H1 (cell line): Measurements from ENCODE around the gene DHRS1. TPM values are rescaled to one million over a fixed set of nuclear protein-coding genes. Genes with fewer than 3 reads are reported as not detected.

Experiments used
- CTCF ChIA-PET: fragments of 300-600 bp; sonication (Branson Sonifier 250); formaldehyde crosslinking; loops from one replicate; lab custom pipeline; 2021; ENCODE audit not compliant: partially characterized antibody; lab: Charles Lee
- POLR2A ChIA-PET: fragments of 300-600 bp; sonication (Branson Sonifier 250); formaldehyde crosslinking; loops from one replicate; lab custom pipeline; 2021; ENCODE audit warnings: inconsistent platforms; ENCODE audit not compliant: partially characterized antibody; lab: Charles Lee
- DNase-seq, 2 experiments: peaks; one replicate each; pipeline versions ENCODE4 v3.0.0 to v3.0.0-alpha.2; 2010 to 2022; ENCODE audit warnings: low spot score in 2 of 2, low read depth in 1 of 2, mixed read lengths in 1 of 2
- FAIRE-seq: peaks from 2 replicates; lab custom pipeline; 2011; peaks lifted over from hg19 to GRCh38; lab: Jason Lieb, UNC
- H2AFZ ChIP-seq: 2 replicates; pipeline ENCODE4 v1.8.1; 2012; ENCODE audit warnings: low read length, inconsistent platforms
- H2AK5ac ChIP-seq: 2 replicates; pipeline ENCODE4 v1.6.1; 2013; ENCODE audit warnings: low read depth, low read length
- H2BK120ac ChIP-seq: replicated peaks from 2 replicates; pipeline ENCODE3; 2013; ENCODE audit warnings: low read depth, low read length, inconsistent platforms
- H2BK12ac ChIP-seq: 2 replicates; pipeline ENCODE4 v1.6.1; 2013; ENCODE audit warnings: low read depth, low read length
- H2BK15ac ChIP-seq: 2 replicates; pipeline ENCODE4 v1.6.1; 2013; ENCODE audit warnings: low read length
- H2BK20ac ChIP-seq: 2 replicates; pipeline ENCODE4 v1.6.1; 2013; ENCODE audit warnings: low read length
- H2BK5ac ChIP-seq: 2 replicates; pipeline ENCODE4 v1.6.1; 2013; ENCODE audit warnings: low read depth, low read length
- H3K14ac ChIP-seq: 2 replicates; pipeline ENCODE4 v1.6.1; 2013; ENCODE audit warnings: inconsistent platforms; ENCODE audit not compliant: insufficient read length
- H3K18ac ChIP-seq: 2 replicates; pipeline ENCODE4 v1.6.1; 2013; ENCODE audit warnings: low read length; ENCODE audit errors: extremely low read depth
- H3K23ac ChIP-seq: 2 replicates; pipeline ENCODE4 v1.6.1; 2013; ENCODE audit warnings: inconsistent platforms; ENCODE audit not compliant: insufficient read length
- H3K23me2 ChIP-seq: 2 replicates; pipeline ENCODE4 v1.6.1; 2013; ENCODE audit warnings: low read depth, low read length
- H3K27ac ChIP-seq: 2 replicates; pipeline ENCODE4 v1.6.1; 2011; ENCODE audit warnings: low read depth, low read length, inconsistent platforms
- H3K27me3 ChIP-seq, 4 experiments: replicated peaks in 1 of 4; 1 replicate in 1 of 4; 2 replicates in 3 of 4; pipeline versions ENCODE4 v1.6.1 to v1.8.1; 2011 to 2013; ENCODE audit warnings: low read length in 3 of 4, mild to moderate bottlenecking in 3 of 4, inconsistent platforms in 2 of 4, mixed read lengths in 2 of 4, moderate library complexity in 1 of 4; ENCODE audit not compliant: control insufficient read depth in 3 of 4, insufficient read depth in 3 of 4; ENCODE audit errors: extremely low read depth in 1 of 4
- H3K36me3 ChIP-seq, 4 experiments: 2 replicates each; pipeline versions ENCODE4 v1.6.1 to v1.8.1; 2011 to 2013; ENCODE audit warnings: mild to moderate bottlenecking in 4 of 4, low read length in 3 of 4, moderate library complexity in 2 of 4, control low read depth in 1 of 4, inconsistent platforms in 1 of 4; ENCODE audit not compliant: insufficient read depth in 4 of 4, control insufficient read depth in 2 of 4
- H3K4ac ChIP-seq: replicated peaks from 2 replicates; pipeline ENCODE3; 2013; ENCODE audit warnings: low read length, low read depth, mixed read lengths, inconsistent platforms; ENCODE audit not compliant: insufficient read length
- H3K4me1 ChIP-seq, 4 experiments: replicated peaks in 1 of 4; 1 replicate in 1 of 4; 2 replicates in 3 of 4; pipeline versions ENCODE4 v1.6.1 to v1.8.1; 2011 to 2013; ENCODE audit warnings: low read length in 3 of 4, inconsistent platforms in 2 of 4, mixed read lengths in 1 of 4; ENCODE audit not compliant: insufficient read depth in 4 of 4, control insufficient read depth in 3 of 4
- H3K4me2 ChIP-seq, 2 experiments: 2 replicates each; pipeline versions ENCODE4 v1.6.1 to v1.8.1; 2011 to 2013; ENCODE audit warnings: low read depth in 2 of 2, low read length in 2 of 2, control low read depth in 1 of 2, inconsistent platforms in 1 of 2, mild to moderate bottlenecking in 1 of 2; ENCODE audit not compliant: insufficient read depth in 1 of 2
- H3K4me3 ChIP-seq, 4 experiments: fragments of 200-600, 300-600 bp in 1 of 4; sonication (generic), shearing (Covaris generic), sonication (Bioruptor Twin) in 1 of 4; 2 replicates each; pipeline versions ENCODE4 v1.5.1 to v1.8.1; 2011 to 2016; ENCODE audit warnings: low read length in 4 of 4, low read depth in 3 of 4, control low read depth in 2 of 4, inconsistent platforms in 2 of 4, mild to moderate bottlenecking in 2 of 4, mixed read lengths in 1 of 4, moderate library complexity in 1 of 4; ENCODE audit not compliant: insufficient read depth in 2 of 4; ENCODE audit errors: extremely low read depth in 1 of 4
- H3K56ac ChIP-seq: replicated peaks from 2 replicates; pipeline ENCODE3; 2013; ENCODE audit warnings: low read depth, mild to moderate bottlenecking, mixed read lengths, low read length, inconsistent platforms; ENCODE audit not compliant: insufficient read length
- H3K79me1 ChIP-seq: 2 replicates; pipeline ENCODE4 v1.6.1; 2013; ENCODE audit warnings: low read depth, low read length, control low read depth
- H3K79me2 ChIP-seq, 2 experiments: 2 replicates each; pipeline versions ENCODE4 v1.6.1 to v1.8.1; 2012 to 2013; ENCODE audit warnings: low read length in 2 of 2, mild to moderate bottlenecking in 2 of 2, inconsistent platforms in 1 of 2; ENCODE audit not compliant: insufficient read depth in 2 of 2, control insufficient read depth in 1 of 2
- H3K9ac ChIP-seq, 4 experiments: replicated peaks in 1 of 4; 1 replicate in 1 of 4; 2 replicates in 3 of 4; pipeline versions ENCODE4 v1.6.1 to v1.8.1; 2011 to 2013; ENCODE audit warnings: low read depth in 3 of 4, low read length in 3 of 4, control low read depth in 2 of 4, mild to moderate bottlenecking in 2 of 4, moderate library complexity in 2 of 4, inconsistent platforms in 1 of 4; ENCODE audit errors: extremely low read depth in 1 of 4
- H3K9me3 ChIP-seq, 2 experiments: 2 replicates each; pipeline versions ENCODE4 v1.6.1 to v1.8.1; 2012 to 2013; ENCODE audit warnings: mild to moderate bottlenecking in 2 of 2, moderate library complexity in 2 of 2, control low read depth in 1 of 2, inconsistent platforms in 1 of 2, low read depth in 1 of 2, low read length in 1 of 2, mixed read lengths in 1 of 2; ENCODE audit not compliant: insufficient read depth in 2 of 2
- H4K20me1 ChIP-seq, 2 experiments: replicated peaks in 1 of 2; 2 replicates each; pipeline versions ENCODE3 to v1.8.1; 2011 to 2013; ENCODE audit warnings: inconsistent platforms in 2 of 2, low read length in 2 of 2, mild to moderate bottlenecking in 1 of 2; ENCODE audit not compliant: insufficient read depth in 2 of 2, control insufficient read depth in 1 of 2
- H4K5ac ChIP-seq: 2 replicates; pipeline ENCODE4 v1.6.1; 2013; ENCODE audit warnings: low read length, low read depth, mixed read lengths, inconsistent platforms; ENCODE audit not compliant: insufficient read length
- H4K8ac ChIP-seq: 2 replicates; pipeline ENCODE4 v1.8.0; 2013; ENCODE audit warnings: mild to moderate bottlenecking, moderate library complexity, low read length, inconsistent platforms; ENCODE audit not compliant: insufficient read depth; ENCODE audit errors: extremely low read depth
- H4K91ac ChIP-seq: replicated peaks from 2 replicates; pipeline ENCODE3; 2013; ENCODE audit warnings: low read length, mixed read lengths, inconsistent platforms; ENCODE audit not compliant: insufficient read length
- BRCA1 ChIP-seq: IDR thresholded peaks from 2 replicates; pipeline ENCODE4 v1.6.1; 2012; ENCODE audit warnings: low read depth, low read length, improper control_type of control experiment
- KDM4A ChIP-seq: IDR thresholded peaks from one replicate; pipeline ENCODE4 v1.7.1; 2012; ENCODE audit warnings: low read depth, mild to moderate bottlenecking, moderate library complexity, low read length, inconsistent platforms; ENCODE audit not compliant: severe bottlenecking
- TBP ChIP-seq: IDR thresholded peaks from 2 replicates; pipeline ENCODE4 v1.6.1; 2011; ENCODE audit warnings: low read depth, low read length, improper control_type of control experiment
- WGBS, 2 experiments: shearing (Covaris generic) in 1 of 2; methylation state at CpG; one replicate each; pipeline versions ENCODE4 v1.1.6 to v1.1.7; 2013 to 2015; ENCODE audit warnings: low lambda C conversion rate in 2 of 2, mixed read lengths in 2 of 2, inconsistent platforms in 1 of 2, low coverage in 1 of 2, missing lambda C conversion rate in 1 of 2; ENCODE audit not compliant: insufficient replicate concordance in 2 of 2, insufficient coverage in 1 of 2, insufficient read length in 1 of 2; ENCODE audit errors: extremely low coverage in 1 of 2, missing lambda C conversion rate in 1 of 2; 5-methylcytosine and 5-hydroxymethylcytosine counted together
- polyA plus RNA-seq, 7 experiments: library from polyadenylated mRNA; depleted of rRNA in 3 of 7; stranded (reverse) in 5 of 7; unstranded in 2 of 7; fragments of >200 nt in 5 of 7; fragments of 200-250 nt in 2 of 7; gene quantifications; 1 replicate in 5 of 7; 2 replicates in 1 of 7; 4 replicates in 1 of 7; pipeline versions ENCODE4 v1.2.1 to v1.2.3, GENCODE V29; 2011 to 2013; ENCODE audit warnings: missing spikeins in 2 of 7, mixed read lengths in 2 of 7
- total RNA-seq: library from RNA; stranded (reverse); fragmentation: NEBNext Ultra II Directional; extraction: Animal tissue kit (Norgen Biotek cat#: 25700); gene quantifications from 2 replicates; pipeline ENCODE4 v1.2.1, GENCODE V29; 2021

Gene DHRS1
- total and polyA plus RNA-seq, 2 of the 8 experiments (the other 6 are each of a cell fraction or from before 2014, with no cell fraction given) = 8.8 to 31.7 TPM

GRCh38 chr14:24267516-24267915 lies 32.1 kb downstream of the DHRS1 start:
- Histone ChIP-seq H3K36me3 (no peaks in the 10 kb centered on the region; a peak in 3 of 8 replicates), H2AFZ (no peak overlapping the region), H3K56ac (no peak overlapping the region), H3K4ac (no peak overlapping the region), H3K4me1 (peaks cover 0 to 5% (median 2%) of the 10 kb centered on the region in 4 experiments; a peak in 4 of 7 replicates)
- FAIRE-seq = no peak
- no peak for TF ChIP-seq BRCA1
- TF ChIP-seq TBP = no peak
- no peak for TF ChIP-seq KDM4A
- TF ChIP-seq, all 59 proteins: peak for 0
- Histone ChIP-seq H2BK120ac (no peak overlapping the region), H3K27me3 (no peaks in the 10 kb centered on the region; a peak in 1 of 7 replicates), H3K18ac (no peak overlapping the region), H3K23ac (no peak overlapping the region), H2BK5ac (no peak overlapping the region), H2AK5ac (no peak overlapping the region), H3K23me2 (peaks cover 5% of the 10 kb centered on the region), H4K5ac (no peak overlapping the region), H2BK12ac (no peak overlapping the region), H4K20me1 (peaks cover 0 to 2% of the 10 kb centered on the region in 2 experiments), H4K8ac (no peak overlapping the region), H2BK20ac (no peak overlapping the region), H3K79me1 (no peaks in the 10 kb centered on the region), H4K91ac (no peak overlapping the region), H3K79me2 (no peaks in the 10 kb centered on the region), H3K27ac (no peak overlapping the region), H3K4me3 (no peak overlapping the region), H3K9ac (no peak overlapping the region), H3K4me2 (no peak overlapping the region), H3K9me3 (no peaks in the 10 kb centered on the region), H3K14ac (no peak overlapping the region), H2BK15ac (no peak overlapping the region)
- POLR2A ChIA-PET = interaction anchor here (1.1 to 2.6 kb wide), 3 partner anchors 25 to 82 kb away, joined by 3 to 10 read pairs (median 3); partner anchors contain the start of gene TINF2
- DNase-seq = no peak
- CTCF ChIA-PET = interaction anchor here (1.3 to 8.6 kb wide), 7 partner anchors 8 to 41 kb away, joined by 3 to 94 read pairs (median 33); partner anchors contain the start of genes CIDEB, DHRS1, LTB4R2 and NOP9
- 94% methylated on average over 9 of the region's 9 CpGs; no CpG with 5 or more reads in 1 of the 2 experiments for WGBS, 2 experiments
